M059J (cell line): ENCODE data around the gene RNU2-63P. TPM values are rescaled to one million over a fixed set of nuclear protein-coding genes. Genes with fewer than 3 reads are reported as not detected.
A peak's percentile ranks its signal among the peaks of the same experiment; 100 is the strongest.
"Not testable (repeated sequence)": the region's sequence is repeated elsewhere in the genome, so short reads cannot be mapped to it uniquely, and the experiment has no call there.

Experiments used
- DNase-seq: peaks from one replicate; pipeline ENCODE4 v3.0.0-alpha.2; 2012; ENCODE audit warnings: low read depth
- total RNA-seq: library from RNA; depleted of rRNA; stranded (reverse); fragments of >200 nt; shearing (Covaris generic); gene quantifications from 2 replicates; pipeline ENCODE4 v1.2.3, GENCODE V29; 2014; rRNA removed

Gene RNU2-63P
- total RNA-seq = not detected in 2 replicates

- peak; percentile 91 for DNase-seq
Observed at GRCh38 chr2:88016086-88016959, at the start of gene RNU2-63P. TSS of gene RNU2-63P (minus strand) at chr2:88016547.

GRCh38 chr2:88061295-88061694, 44.9 kb upstream of the RNU2-63P start:
- DNase-seq = no peak

GRCh38 chr2:88060907-88061275, 44.5 kb upstream of the RNU2-63P start:
- DNase-seq = no peak

- peak; percentile 25 for DNase-seq
Observed at GRCh38 chr2:88059979-88060906, 43.9 kb upstream of the RNU2-63P start.

- no peak for DNase-seq
Observed at GRCh38 chr2:88058191-88058590, 41.8 kb upstream of the RNU2-63P start.

GRCh38 chr2:88057437-88057844, 41.1 kb upstream of the RNU2-63P start:
- no peak for DNase-seq

DNA sequence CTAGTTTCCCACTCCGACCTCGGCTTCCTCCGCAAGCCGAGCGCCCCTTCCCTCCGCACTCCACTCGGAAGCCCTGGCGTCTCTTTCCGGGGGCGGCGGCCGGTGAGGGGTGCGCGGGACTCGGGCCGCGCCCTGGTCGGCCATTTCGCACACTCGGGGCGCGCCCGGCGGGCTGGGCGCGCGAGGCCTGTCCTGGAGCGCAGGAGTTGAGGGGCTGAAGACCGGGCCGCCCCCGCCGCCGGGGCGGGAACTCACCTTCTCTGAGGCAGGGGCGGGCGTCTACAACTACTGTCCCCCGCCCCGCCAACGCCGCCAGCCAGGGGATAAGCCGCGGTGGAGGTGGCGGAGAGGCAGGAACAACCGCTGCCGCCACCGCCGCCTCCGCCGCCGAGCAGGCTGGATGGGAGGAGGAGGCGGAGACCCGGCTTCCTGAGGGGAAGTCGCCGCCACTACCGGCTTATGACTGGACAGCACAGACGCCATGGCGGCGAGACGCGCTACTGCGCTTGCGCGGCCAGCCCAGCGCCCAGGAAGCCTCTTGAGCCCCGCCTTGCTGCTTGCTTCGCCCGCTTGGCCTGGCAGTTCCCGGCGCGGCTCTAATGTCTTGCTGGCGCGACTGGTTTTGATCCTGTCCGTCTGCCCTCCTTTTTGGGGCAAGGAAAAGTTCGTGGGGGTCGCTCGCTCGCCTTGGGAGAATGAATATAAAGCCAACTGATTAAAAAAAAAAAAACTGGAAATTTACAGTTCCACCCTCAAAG, 39.2 kb upstream of the RNU2-63P start, which contains the start of gene KRCC1:
Gene KRCC1, minus strand, starts transcription at position 413 of the 758 bp plus-strand sequence. CDS start 27,220 bp downstream, outside the sequence.
- DNase-seq = peak; percentile 92

DNA sequence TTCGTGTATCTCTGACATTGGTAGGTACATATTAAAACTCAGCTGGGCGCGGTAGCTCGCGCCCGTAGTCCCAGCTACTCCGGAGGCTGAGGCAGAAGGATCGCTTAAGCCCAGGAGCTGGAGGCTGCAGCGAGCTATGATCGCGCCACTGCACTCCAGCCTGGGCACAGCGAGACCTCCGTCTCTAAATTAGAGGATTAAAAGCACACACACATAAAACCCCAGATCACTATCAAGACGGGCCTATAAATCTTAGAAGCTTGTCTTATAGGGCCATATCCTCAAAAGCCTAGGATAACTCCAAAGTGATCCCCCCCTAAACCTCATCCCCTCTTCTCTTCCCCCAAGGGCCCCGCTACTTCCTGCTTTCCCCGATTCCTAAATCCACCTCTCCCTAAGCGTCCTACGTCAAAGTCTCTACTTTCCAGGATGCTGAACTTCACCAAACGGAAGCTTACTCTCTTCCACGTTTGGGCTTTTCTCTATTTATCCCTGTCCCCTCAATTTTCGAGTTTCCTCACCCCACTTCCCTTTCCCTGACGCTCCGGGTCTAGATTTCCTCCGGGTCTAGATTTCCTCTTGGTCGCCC, 38.5 kb upstream of the RNU2-63P start:
- peak; percentile 15 for DNase-seq

DNA sequence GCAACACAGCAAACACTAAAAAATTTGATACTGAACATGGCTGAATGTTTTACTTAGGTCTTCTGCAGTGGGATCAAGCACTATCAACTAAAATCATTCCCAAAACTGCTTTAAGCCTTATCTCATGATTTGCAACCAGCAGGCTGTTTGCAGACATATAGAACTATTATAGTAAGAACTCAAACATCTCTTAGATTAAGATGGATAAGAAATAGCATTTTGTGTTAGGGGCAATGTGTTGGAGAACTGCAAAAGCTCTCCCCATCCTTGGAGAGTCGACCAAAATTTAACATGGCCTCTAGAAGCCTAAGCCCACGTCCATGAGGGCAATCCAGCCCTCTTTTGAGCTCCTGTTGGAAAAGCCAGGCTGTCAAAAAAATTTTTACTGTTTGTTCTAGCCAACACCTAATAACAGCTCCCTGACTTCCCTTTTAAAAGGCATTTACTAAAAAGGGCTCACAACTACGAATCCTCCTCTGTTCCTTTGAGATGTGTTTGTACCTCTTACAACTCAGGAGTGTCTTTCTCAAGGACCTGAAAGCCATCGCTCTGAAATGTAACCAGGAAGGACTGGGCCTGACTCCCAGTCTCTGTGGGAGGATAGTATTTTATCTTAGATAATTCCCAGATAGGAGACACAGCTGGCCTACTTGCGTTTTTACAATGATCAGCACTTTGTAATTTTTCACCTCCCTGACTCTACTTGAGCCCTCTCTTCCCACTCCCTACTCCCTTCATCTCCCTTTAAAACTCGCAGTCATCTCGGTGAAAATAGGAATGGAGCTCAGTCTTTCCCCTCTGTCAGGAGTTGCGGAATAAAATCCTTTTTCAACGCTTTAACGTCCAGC, 37.8 kb upstream of the RNU2-63P start:
- no peak for DNase-seq

DNA sequence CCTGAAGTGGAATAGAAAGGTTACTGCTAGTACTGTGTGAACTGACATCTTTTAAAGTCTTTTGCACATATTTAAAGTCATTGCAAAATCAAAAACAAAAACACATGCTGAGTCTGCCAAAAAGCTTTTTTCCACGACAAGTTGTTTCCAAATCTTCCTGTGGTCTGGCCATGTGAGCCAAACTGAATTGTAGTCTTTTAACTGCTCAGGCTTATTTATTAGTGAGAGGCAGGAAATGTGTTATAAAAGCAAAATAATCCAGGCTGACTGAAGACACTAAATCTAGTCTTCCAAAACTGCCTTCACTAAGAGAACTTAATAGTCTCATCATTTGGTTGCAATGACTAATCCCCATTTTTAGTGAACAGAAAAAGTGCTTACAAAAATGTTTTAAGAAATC, 36.9 kb upstream of the RNU2-63P start:
- no peak for DNase-seq

DNA sequence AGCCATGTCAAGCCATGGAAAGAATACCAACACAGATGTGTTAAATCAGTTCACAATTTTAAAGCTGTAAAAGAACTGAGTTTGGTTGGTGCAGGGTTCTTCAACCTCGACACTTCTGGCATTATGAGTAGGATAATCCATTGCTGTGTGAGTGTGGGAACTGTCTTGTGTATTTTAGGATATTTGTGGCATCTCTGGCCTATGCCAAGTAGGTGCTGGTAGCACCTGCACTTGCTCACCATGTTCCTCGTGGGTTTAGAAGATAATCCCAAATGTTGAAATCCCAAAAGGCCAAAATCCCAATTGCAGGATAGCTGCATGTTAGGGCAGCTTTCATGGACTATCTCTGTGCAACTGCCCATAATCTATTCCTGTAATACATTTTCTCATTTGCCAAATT, 35.4 kb upstream of the RNU2-63P start:
- no peak for DNase-seq

- no peak for DNase-seq
Observed at GRCh38 chr2:88049622-88050021, 33.3 kb upstream of the RNU2-63P start.

DNA sequence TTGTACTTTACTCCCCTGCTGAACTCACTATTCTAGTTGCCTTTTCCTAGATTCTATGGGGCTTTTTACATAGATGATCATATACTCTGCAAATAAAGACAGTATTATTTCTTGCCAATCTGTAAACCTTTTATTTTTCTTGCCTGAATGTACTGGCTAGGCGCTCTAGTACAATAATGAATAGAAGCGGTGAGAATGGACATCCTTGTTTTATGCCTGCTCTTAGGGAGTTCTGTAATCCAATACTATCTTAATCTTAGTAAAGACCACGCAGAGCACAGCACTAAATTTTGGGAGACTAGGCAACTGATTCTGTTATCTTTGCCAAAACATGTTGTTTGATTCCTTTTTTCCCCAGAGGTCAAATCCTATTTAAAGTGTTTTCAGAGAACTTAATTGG, 32.2 kb upstream of the RNU2-63P start:
- DNase-seq = no peak

DNA sequence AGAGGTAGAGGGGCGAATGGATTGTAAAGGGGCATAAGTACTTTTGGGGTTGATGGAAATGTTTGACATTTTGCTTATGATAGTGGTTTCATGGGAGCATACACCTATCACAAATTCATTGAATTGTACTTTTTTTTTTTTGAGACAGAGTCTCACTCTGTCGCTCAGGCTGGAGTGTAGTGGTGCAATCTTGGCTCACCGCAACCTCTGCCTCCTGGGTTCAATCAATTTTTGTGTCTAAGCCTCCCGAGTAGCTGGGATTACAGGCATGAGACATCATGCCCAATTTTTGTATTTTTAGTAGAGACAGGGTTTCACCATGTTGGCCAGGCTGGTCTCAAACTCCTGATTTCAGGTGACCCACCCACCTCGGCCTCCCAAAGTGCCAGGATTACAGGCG, 29.2 kb upstream of the RNU2-63P start:
- DNase-seq = not testable (repeated sequence)

DNA sequence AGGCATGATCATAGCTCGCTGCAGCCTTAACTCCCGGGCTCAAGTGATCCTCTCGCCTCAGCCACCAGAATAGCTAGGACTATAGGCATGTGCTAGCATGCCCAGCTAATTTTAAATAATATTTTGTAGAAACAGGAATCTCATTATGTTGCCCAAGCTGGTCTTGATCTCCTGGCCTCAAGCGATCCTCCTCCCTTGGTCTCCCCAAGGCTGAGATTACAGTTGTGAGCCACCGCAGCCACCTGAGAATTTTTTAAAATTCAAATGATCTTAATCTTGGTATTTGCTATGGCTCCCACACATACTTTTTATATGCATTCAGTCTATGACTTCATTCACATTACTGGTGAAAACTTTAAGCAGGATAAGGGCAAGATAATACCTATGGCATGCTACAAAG, 26.1 kb upstream of the RNU2-63P start:
- DNase-seq = no peak

DNA sequence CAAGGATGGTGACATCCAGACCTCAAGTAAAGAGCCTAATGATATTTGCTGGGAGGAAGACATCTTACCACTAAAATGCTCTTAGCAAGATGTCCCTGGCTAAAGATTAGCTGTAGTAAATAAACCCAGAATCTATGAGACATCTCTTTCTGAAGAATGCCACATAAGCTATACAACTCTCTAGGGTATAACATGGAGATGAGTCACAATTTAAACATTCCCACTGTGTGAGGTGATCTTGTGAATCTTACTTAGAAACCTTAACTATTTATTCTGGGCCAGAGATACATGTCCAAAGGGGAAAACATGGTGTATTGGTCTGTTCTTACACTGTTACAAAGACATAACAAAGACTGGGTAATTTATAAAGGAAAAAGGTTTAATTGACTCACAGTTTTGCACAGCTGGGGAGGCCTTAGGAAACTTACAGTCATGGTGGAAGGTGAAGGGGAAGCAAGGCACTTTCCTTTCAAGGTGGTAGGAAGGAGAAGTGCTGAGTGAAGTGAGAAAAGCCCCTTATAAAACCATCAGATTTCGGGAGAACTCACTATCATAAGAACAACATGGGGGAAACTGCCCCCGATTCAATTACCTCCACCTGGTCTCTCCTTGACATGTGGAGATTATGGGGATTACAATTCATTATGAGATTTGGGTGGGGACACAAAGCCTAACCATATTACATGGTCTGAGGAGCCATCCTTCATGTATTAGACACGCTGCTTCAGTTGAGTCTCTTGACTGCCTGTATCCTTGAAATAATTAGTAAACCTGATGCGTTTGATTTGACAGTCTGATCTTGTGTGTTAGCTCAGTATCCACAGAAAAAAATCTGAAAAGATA, 22.1 kb upstream of the RNU2-63P start:
- peak; percentile 88 for DNase-seq

GRCh38 chr2:88036606-88037005, 20.3 kb upstream of the RNU2-63P start:
- no peak for DNase-seq

GRCh38 chr2:88036182-88036581, 19.8 kb upstream of the RNU2-63P start:
- no peak for DNase-seq

- DNase-seq = no peak
Observed at GRCh38 chr2:88032070-88032702, 15.8 kb upstream of the RNU2-63P start.
